Tibial nerve (tissue), 4 donors: ENCODE measurements around the gene OPN5. TPM values are rescaled to one million over a fixed set of nuclear protein-coding genes. Genes with fewer than 3 reads are reported as not detected.
"Not testable (repeated sequence)": the region's sequence is repeated elsewhere in the genome, so short reads cannot be mapped to it uniquely, and the experiment has no call there.

Source experiments
- DNase-seq, 2 donors: peaks; one replicate each; pipeline ENCODE4 v3.0.0-alpha.2; 2019; ENCODE audit warnings: low spot score in 2 of 2
- H3K27ac ChIP-seq, 4 donors: fragments of 200-600 bp; sonication (generic) in 3 of 4; one replicate each; pipeline ENCODE4 v1.5.1; 2017 to 2019; ENCODE audit warnings: mild to moderate bottlenecking in 1 of 4
- H3K27me3 ChIP-seq, 2 donors: fragments of 200-600 bp; sonication (generic) in 1 of 2; one replicate each; pipeline versions ENCODE4 v1.5.1 to v1.6.0; 2017 to 2019
- H3K36me3 ChIP-seq, 3 donors: fragments of 200-600 bp; sonication (generic); one replicate each; pipeline ENCODE4 v1.5.1; 2018 to 2019
- H3K4me1 ChIP-seq, 4 donors: fragments of 200-600 bp; sonication (generic) in 3 of 4; one replicate each; pipeline ENCODE4 v1.5.1; 2017 to 2019
- H3K4me3 ChIP-seq, 4 donors: fragments of 200-600 bp; sonication (generic) in 3 of 4; one replicate each; pipeline ENCODE4 v1.5.1; 2017 to 2019; ENCODE audit warnings: mild to moderate bottlenecking in 1 of 4, moderate library complexity in 1 of 4
- H3K9me3 ChIP-seq, 4 donors: fragments of 200-600 bp; sonication (generic) in 3 of 4; one replicate each; pipeline ENCODE4 v1.5.1; 2017 to 2019
- CTCF ChIP-seq, 5 experiments: fragments of 200-600 bp in 3 of 5; fragments of 450-650 bp in 2 of 5; sonication (generic) in 3 of 5; IDR thresholded peaks; one replicate each; pipeline ENCODE4 v1.5.1; 2016 to 2019; ENCODE audit warnings: antibody characterized with exemption in 5 of 5, mild to moderate bottlenecking in 3 of 5, moderate library complexity in 2 of 5
- EP300 ChIP-seq, 2 donors: sonication (generic); formaldehyde crosslinking; IDR thresholded peaks; one replicate each; pipeline ENCODE4 v1.6.1; 2017; ENCODE audit warnings: antibody characterized with exemption in 2 of 2, mild to moderate bottlenecking in 1 of 2
- POLR2A ChIP-seq, 2 donors: fragments of 450-650 bp; IDR thresholded peaks; one replicate each; pipeline ENCODE4 v1.6.1; 2017; ENCODE audit warnings: antibody characterized with exemption in 2 of 2, mild to moderate bottlenecking in 2 of 2, moderate library complexity in 2 of 2
- WGBS, 2 donors: methylation state at CpG; one replicate each; pipeline ENCODE4 v1.1.5; 2018; 5-methylcytosine and 5-hydroxymethylcytosine counted together
- total RNA-seq, 4 donors: library from RNA; depleted of rRNA; stranded (reverse); fragments of >200 nt; gene quantifications; one replicate each; pipeline ENCODE4 v1.1.0, GENCODE V29; 2016

The OPN5 gene
- total RNA-seq, 4 donors from 2014 or later: not detected

GRCh38 chr6:47740714-47741113, 41.1 kb upstream of the OPN5 start:
- WGBS, 2 donors: 79 to 83% methylated on average over 1 of the region's 1 CpG

GRCh38 chr6:47741807-47742206, 40.0 kb upstream of the OPN5 start:
- Histone ChIP-seq H3K36me3 (no peaks in the 10 kb centered on the region), H3K4me1 (peaks cover 0 to 4% (median 0%) of the 10 kb centered on the region in 4 donors), H3K9me3 (peaks cover 0 to 2% (median 0%) of the 10 kb centered on the region in 4 donors), H3K27ac (no peak overlapping the region), H3K27me3 (no peaks in the 10 kb centered on the region), H3K4me3 (no peak overlapping the region)
- TF ChIP-seq EP300 (IDR thresholded peaks at IDR 0.05): no peak
- no peak for TF ChIP-seq CTCF (IDR thresholded peaks at IDR 0.05)
- TF ChIP-seq POLR2A (IDR thresholded peaks at IDR 0.05): no peak
- DNase-seq: no peak
- WGBS, 2 donors: 78 to 79% methylated on average over 2 of the region's 2 CpGs

More at GRCh38 chr6:47740714-47741113, 41.1 kb upstream of the OPN5 start:
- no peak for TF ChIP-seq EP300 (IDR thresholded peaks at IDR 0.05)
- no peak for TF ChIP-seq POLR2A (IDR thresholded peaks at IDR 0.05)
- TF ChIP-seq CTCF (IDR thresholded peaks at IDR 0.05): no peak
- Histone ChIP-seq H3K27ac (no peak overlapping the region), H3K36me3 (no peaks in the 10 kb centered on the region), H3K4me3 (no peak overlapping the region), H3K27me3 (no peaks in the 10 kb centered on the region), H3K9me3 (peaks cover 0 to 2% (median 0%) of the 10 kb centered on the region in 4 donors), H3K4me1 (peaks cover 0 to 4% (median 0%) of the 10 kb centered on the region in 4 donors)
- DNase-seq: no peak

- H3K36me3 ChIP-seq: no peaks in the 10 kb centered on the region
- peaks cover 0 to 2% (median 0%) of the 10 kb centered on the region in 4 donors for H3K9me3 ChIP-seq
- H3K4me3 ChIP-seq: no peak overlapping the region
- no peak overlapping the region for H3K27ac ChIP-seq
- no peaks in the 10 kb centered on the region for H3K4me1 ChIP-seq
- TF ChIP-seq CTCF (IDR thresholded peaks at IDR 0.05) (no peak), EP300 (IDR thresholded peaks at IDR 0.05) (no peak), POLR2A (IDR thresholded peaks at IDR 0.05) (no peak)
- no peaks in the 10 kb centered on the region for H3K27me3 ChIP-seq
- no peak for DNase-seq
These were observed 38.1 kb upstream of the OPN5 start for GRCh38 chr6:47743744-47744143.

GRCh38 chr6:47745269-47745668, 36.6 kb upstream of the OPN5 start:
- not testable (repeated sequence) for H3K36me3 ChIP-seq, H3K9me3 ChIP-seq, H3K4me1 ChIP-seq, H3K27ac ChIP-seq, DNase-seq, H3K27me3 ChIP-seq, H3K4me3 ChIP-seq
- WGBS, 2 donors: 96 to 99% methylated on average over 3 of the region's 3 CpGs

- H3K27ac ChIP-seq: no peak overlapping the region
- 43 to 53% methylated on average over 1 of the region's 1 CpG for WGBS, 2 donors
- no peak for DNase-seq
- no peaks in the 10 kb centered on the region for H3K27me3 ChIP-seq
- no peaks in the 10 kb centered on the region for H3K4me1 ChIP-seq
- no peak overlapping the region for H3K4me3 ChIP-seq
- TF ChIP-seq CTCF (IDR thresholded peaks at IDR 0.05) (no peak), EP300 (IDR thresholded peaks at IDR 0.05) (no peak), POLR2A (IDR thresholded peaks at IDR 0.05) (no peak)
- no peaks in the 10 kb centered on the region for H3K36me3 ChIP-seq
- H3K9me3 ChIP-seq: peaks cover 0 to 2% (median 0%) of the 10 kb centered on the region in 4 donors
These were observed 32.1 kb upstream of the OPN5 start for GRCh38 chr6:47749757-47750156.

- Histone ChIP-seq H3K9me3 (no peaks in the 10 kb centered on the region), H3K36me3 (no peaks in the 10 kb centered on the region), H3K4me1 (no peaks in the 10 kb centered on the region), H3K4me3 (no peak overlapping the region), H3K27ac (no peak overlapping the region), H3K27me3 (no peaks in the 10 kb centered on the region)
- WGBS, 2 donors: 65 to 72% methylated on average over 1 of the region's 1 CpG
- TF ChIP-seq EP300 (IDR thresholded peaks at IDR 0.05) (no peak), POLR2A (IDR thresholded peaks at IDR 0.05) (no peak), CTCF (IDR thresholded peaks at IDR 0.05) (no peak)
- DNase-seq: no peak
These were observed 29.0 kb upstream of the OPN5 start for GRCh38 chr6:47752801-47753200.
